ENCODE measurements around the gene SCYGR1.

The SCYGR1 gene

DNA sequence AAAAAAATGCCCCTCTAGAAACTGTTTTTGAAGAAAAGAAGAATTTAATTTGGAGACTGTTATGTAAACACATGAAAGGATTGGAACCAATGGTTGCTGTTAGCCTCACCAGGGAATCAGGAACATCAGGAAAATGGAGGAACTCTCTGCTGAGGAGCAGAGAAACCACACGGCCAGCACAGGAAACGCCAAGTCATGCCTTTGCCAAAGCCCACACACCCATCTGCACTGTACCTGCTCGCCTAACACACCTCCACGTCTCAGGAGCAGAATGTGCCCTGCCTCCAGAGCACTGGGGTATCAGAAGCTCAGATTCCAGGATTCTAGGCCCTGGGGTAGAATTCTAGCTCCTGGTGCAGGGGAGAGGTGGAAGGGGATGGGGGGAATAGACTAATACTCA is 9.8 kb upstream of the SCYGR1 start:
- no peaks in the 10 kb centered on the region for H3K9me3 ChIP-seq (ENCODE audit: control insufficient read depth, insufficient read depth, low read length)
- H3K4me3 ChIP-seq (ENCODE audit: low read length) = no peak overlapping the region
- TF ChIP-seq, protein P1, sequence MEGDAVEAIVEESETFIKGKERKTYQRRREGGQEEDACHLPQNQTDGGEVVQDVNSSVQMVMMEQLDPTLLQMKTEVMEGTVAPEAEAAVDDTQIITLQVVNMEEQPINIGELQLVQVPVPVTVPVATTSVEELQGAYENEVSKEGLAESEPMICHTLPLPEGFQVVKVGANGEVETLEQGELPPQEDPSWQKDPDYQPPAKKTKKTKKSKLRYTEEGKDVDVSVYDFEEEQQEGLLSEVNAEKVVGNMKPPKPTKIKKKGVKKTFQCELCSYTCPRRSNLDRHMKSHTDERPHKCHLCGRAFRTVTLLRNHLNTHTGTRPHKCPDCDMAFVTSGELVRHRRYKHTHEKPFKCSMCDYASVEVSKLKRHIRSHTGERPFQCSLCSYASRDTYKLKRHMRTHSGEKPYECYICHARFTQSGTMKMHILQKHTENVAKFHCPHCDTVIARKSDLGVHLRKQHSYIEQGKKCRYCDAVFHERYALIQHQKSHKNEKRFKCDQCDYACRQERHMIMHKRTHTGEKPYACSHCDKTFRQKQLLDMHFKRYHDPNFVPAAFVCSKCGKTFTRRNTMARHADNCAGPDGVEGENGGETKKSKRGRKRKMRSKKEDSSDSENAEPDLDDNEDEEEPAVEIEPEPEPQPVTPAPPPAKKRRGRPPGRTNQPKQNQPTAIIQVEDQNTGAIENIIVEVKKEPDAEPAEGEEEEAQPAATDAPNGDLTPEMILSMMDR (IDR thresholded peaks at IDR 0.05; ENCODE audit: low read depth, low read length, poor library complexity, severe bottlenecking) = no peak
- TF ChIP-seq EZH2phosphoT487 (IDR thresholded peaks at IDR 0.05; ENCODE audit: borderline replicate concordance, low read length) = no peak
- no peaks in the 10 kb centered on the region for H4K20me1 ChIP-seq (ENCODE audit: control insufficient read depth, insufficient read depth, low read depth, low read length)
- H3K36me3 ChIP-seq (ENCODE audit: control insufficient read depth, low read length) = no peaks in the 10 kb centered on the region
- H3K27ac ChIP-seq (ENCODE audit: low read depth, low read length) = no peak overlapping the region
- H3K27me3 ChIP-seq (ENCODE audit: control insufficient read depth, low read length) = no peaks in the 10 kb centered on the region
- H3F3A ChIP-seq (ENCODE audit: control insufficient read depth, insufficient read depth) = no peaks in the 10 kb centered on the region
- H3K4me1 ChIP-seq (ENCODE audit: control insufficient read depth, low read length) = no peaks in the 10 kb centered on the region
- no peak overlapping the region for H3K4me2 ChIP-seq (ENCODE audit: low read length)
- no peaks in the 10 kb centered on the region for H3K9me2 ChIP-seq (replicated peaks; ENCODE audit: control insufficient read depth, low read length)
- H3K79me2 ChIP-seq (ENCODE audit: control insufficient read depth, low read length) = no peaks in the 10 kb centered on the region

DNA sequence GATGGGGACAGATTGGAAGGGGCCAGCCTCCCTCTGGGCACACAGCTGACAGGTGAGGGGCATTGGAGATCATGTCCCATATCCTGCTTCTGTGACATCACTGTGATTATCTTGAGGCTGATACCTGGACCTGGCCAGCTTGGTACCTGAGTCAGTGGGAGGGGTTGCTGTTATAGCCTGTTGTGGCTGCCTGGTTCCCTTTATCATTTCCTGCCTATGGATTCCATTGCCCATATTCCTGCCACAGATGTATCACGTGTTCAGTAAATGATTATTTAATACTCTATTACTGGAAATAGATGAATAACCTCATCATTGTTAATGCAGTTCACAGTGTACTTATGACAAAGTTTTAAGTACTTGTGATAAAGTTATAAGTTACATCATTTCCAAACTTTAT is 7.8 kb upstream of the SCYGR1 start:
- no peaks in the 10 kb centered on the region for H4K20me1 ChIP-seq (ENCODE audit: control insufficient read depth, insufficient read depth, low read depth, low read length)
- no peaks in the 10 kb centered on the region for H3F3A ChIP-seq (ENCODE audit: control insufficient read depth, insufficient read depth)
- H3K27ac ChIP-seq (ENCODE audit: low read depth, low read length) = no peak overlapping the region
- H3K4me2 ChIP-seq (ENCODE audit: low read length) = no peak overlapping the region
- H3K27me3 ChIP-seq (ENCODE audit: control insufficient read depth, low read length) = no peaks in the 10 kb centered on the region
- H3K79me2 ChIP-seq (ENCODE audit: control insufficient read depth, low read length) = no peaks in the 10 kb centered on the region
- no peak overlapping the region for H3K4me3 ChIP-seq (ENCODE audit: low read length)
- no peaks in the 10 kb centered on the region for H3K9me2 ChIP-seq (replicated peaks; ENCODE audit: control insufficient read depth, low read length)
- no peaks in the 10 kb centered on the region for H3K36me3 ChIP-seq (ENCODE audit: control insufficient read depth, low read length)
- H3K4me1 ChIP-seq (ENCODE audit: control insufficient read depth, low read length) = no peaks in the 10 kb centered on the region
- H3K9me3 ChIP-seq (ENCODE audit: control insufficient read depth, insufficient read depth, low read length) = no peaks in the 10 kb centered on the region
- TF ChIP-seq, protein P1 (IDR thresholded peaks at IDR 0.05; ENCODE audit: low read depth, low read length, poor library complexity, severe bottlenecking) = no peak
- TF ChIP-seq EZH2phosphoT487 (IDR thresholded peaks at IDR 0.05; ENCODE audit: borderline replicate concordance, low read length) = no peak

DNA sequence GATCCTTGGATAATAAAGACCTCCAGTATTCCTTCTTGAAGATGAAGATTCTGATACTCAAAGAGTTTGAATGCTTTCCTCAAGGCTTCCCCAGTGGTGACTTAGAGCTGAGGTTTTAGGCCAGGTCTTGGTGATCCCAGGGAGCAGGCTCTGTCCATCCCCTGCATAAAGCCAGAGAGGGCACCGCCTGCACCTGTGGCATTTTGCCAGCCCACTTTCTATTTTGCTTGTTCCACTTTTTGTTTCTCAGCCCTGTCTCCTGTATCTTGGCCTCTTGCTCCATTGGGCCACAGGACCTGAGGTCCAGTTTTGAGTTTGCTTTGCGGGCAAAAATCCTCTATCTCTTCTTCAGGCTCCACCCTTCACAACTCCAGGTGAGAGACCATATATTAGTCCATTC is 6.7 kb upstream of the SCYGR1 start:
- Histone ChIP-seq H3K27ac (ENCODE audit: low read depth, low read length) (no peak overlapping the region), H3K27me3 (ENCODE audit: control insufficient read depth, low read length) (no peaks in the 10 kb centered on the region), H3K36me3 (ENCODE audit: control insufficient read depth, low read length) (no peaks in the 10 kb centered on the region), H4K20me1 (ENCODE audit: control insufficient read depth, insufficient read depth, low read depth, low read length) (no peaks in the 10 kb centered on the region), H3F3A (ENCODE audit: control insufficient read depth, insufficient read depth) (no peaks in the 10 kb centered on the region), H3K4me3 (ENCODE audit: low read length) (no peak overlapping the region), H3K4me2 (ENCODE audit: low read length) (no peak overlapping the region), H3K9me3 (ENCODE audit: control insufficient read depth, insufficient read depth, low read length) (no peaks in the 10 kb centered on the region), H3K4me1 (ENCODE audit: control insufficient read depth, low read length) (no peaks in the 10 kb centered on the region), H3K79me2 (ENCODE audit: control insufficient read depth, low read length) (no peaks in the 10 kb centered on the region), H3K9me2 (replicated peaks; ENCODE audit: control insufficient read depth, low read length) (no peaks in the 10 kb centered on the region)
- TF ChIP-seq, protein P1 (IDR thresholded peaks at IDR 0.05; ENCODE audit: low read depth, low read length, poor library complexity, severe bottlenecking) = no peak
- TF ChIP-seq EZH2phosphoT487 (IDR thresholded peaks at IDR 0.05; ENCODE audit: borderline replicate concordance, low read length) = no peak

Data from DOHH2 (cell line).